Renal cortical epithelial cell (primary cell): ENCODE results near the gene CCDC146. TPM values are rescaled to one million over a fixed set of nuclear protein-coding genes. Genes with fewer than 3 reads are reported as not detected.
"Not testable (repeated sequence)": the region's sequence is repeated elsewhere in the genome, so short reads cannot be mapped to it uniquely, and the experiment has no call there.

Source experiments
- DNase-seq: peaks from one replicate; pipeline ENCODE4 v3.0.0-alpha.2; 2011; ENCODE audit warnings: low read depth
- total RNA-seq: library from RNA; depleted of rRNA; stranded (reverse); fragments of >200 nt; gene quantifications from 2 replicates; pipeline ENCODE4 v1.2.3, GENCODE V29; 2014

Gene CCDC146
- total RNA-seq, 1 donor from 2014 or later: 13.2 TPM

- no peak for DNase-seq
Measured at GRCh38 chr7:77202481-77202976, 80.1 kb downstream of the CCDC146 start.

GRCh38 chr7:77205706-77206105, 83.3 kb downstream of the CCDC146 start:
- peak; percentile 8 for DNase-seq

GRCh38 chr7:77208416-77208815, 86.0 kb downstream of the CCDC146 start:
- DNase-seq: no peak

GRCh38 chr7:77209479-77210139, 87.2 kb downstream of the CCDC146 start:
- no peak for DNase-seq

- DNase-seq: peak; percentile 90
Measured at GRCh38 chr7:77216181-77216845, 93.9 kb downstream of the CCDC146 start.

- peak; percentile 31 for DNase-seq
Measured at GRCh38 chr7:77217474-77218185, 95.2 kb downstream of the CCDC146 start.

GRCh38 chr7:77219701-77220331, 97.4 kb downstream of the CCDC146 start:
- DNase-seq: not testable (repeated sequence)

- DNase-seq: no peak
Measured at GRCh38 chr7:77222065-77222464, 99.7 kb downstream of the CCDC146 start.

GRCh38 chr7:77222819-77223218, 100.4 kb downstream of the CCDC146 start:
- peak; percentile 51 for DNase-seq

GRCh38 chr7:77223261-77223660, 100.8 kb downstream of the CCDC146 start:
- no peak for DNase-seq

- no peak for DNase-seq
Measured at GRCh38 chr7:77226357-77226839, 104.0 kb downstream of the CCDC146 start.

- not testable (repeated sequence) for DNase-seq
Measured at GRCh38 chr7:77228795-77229194, 106.4 kb downstream of the CCDC146 start.

GRCh38 chr7:77232467-77232866, 110.1 kb downstream of the CCDC146 start:
- no peak for DNase-seq

GRCh38 chr7:77235276-77235675, 112.9 kb downstream of the CCDC146 start:
- DNase-seq: peak; percentile 72

GRCh38 chr7:77238703-77239136, 116.3 kb downstream of the CCDC146 start:
- no peak for DNase-seq

- DNase-seq: no peak
Measured at GRCh38 chr7:77239471-77239870, 117.1 kb downstream of the CCDC146 start.

- DNase-seq: no peak
Measured at GRCh38 chr7:77242068-77242467, 119.7 kb downstream of the CCDC146 start.

- DNase-seq: no peak
Measured at GRCh38 chr7:77242554-77242953, 120.1 kb downstream of the CCDC146 start.

GRCh38 chr7:77244222-77244934, 122.0 kb downstream of the CCDC146 start:
- peak; percentile 66 for DNase-seq

GRCh38 chr7:77245015-77245755, 122.8 kb downstream of the CCDC146 start:
- peak; percentile 53 for DNase-seq
